ENCODE results near the gene B4GALT6. TPM values are rescaled to one million over a fixed set of nuclear protein-coding genes. Genes with fewer than 3 reads are reported as not detected.

Gene B4GALT6
- total and polyA plus RNA-seq, 2 experiments from 2014 or later, result 3.2 to 14.1 TPM

DNA sequence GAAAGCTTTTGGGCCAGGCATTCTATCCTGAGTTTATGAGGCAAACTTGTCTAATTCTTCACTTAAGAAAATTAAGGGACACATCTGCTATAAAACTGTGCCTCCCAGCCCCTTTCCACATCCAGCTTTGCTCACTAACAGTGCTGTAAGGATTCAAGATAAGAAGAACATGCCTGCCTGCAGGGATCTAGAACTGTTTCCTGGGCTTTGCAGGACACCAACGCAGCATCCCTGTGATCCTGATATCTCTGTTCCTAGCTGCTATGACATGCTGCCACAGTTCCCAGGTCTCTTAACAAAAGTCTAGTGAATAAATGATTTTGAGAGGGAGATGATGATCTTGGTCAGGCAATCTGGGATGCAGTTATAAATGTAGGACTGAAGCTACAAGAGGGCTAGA, 12.4 kb downstream of the B4GALT6 start:
- DNase-seq (ENCODE audit: low spot score), result no peak
- Histone ChIP-seq H3K27me3 (no peaks in the 10 kb centered on the region), H3K9me2 (replicated peaks; ENCODE audit: insufficient read depth) (no peaks in the 10 kb centered on the region), H3K36me3 (replicated peaks; ENCODE audit: insufficient read depth, low read depth) (no peaks in the 10 kb centered on the region), H3K4me1 (ENCODE audit: insufficient read depth) (peaks cover 12% of the 10 kb centered on the region), H2AFZ (no peak overlapping the region), H4K20me1 (ENCODE audit: insufficient read depth, poor library complexity, severe bottlenecking) (no peaks in the 10 kb centered on the region), H3K79me2 (peaks cover 46% of the 10 kb centered on the region), H3K4me3 (no peak overlapping the region), H3K27ac (no peak overlapping the region), H3K4me2 (no peak overlapping the region), H3K9me3 (ENCODE audit: low read depth) (no peaks in the 10 kb centered on the region)
- TF ChIP-seq EZH2 (IDR thresholded peaks at IDR 0.05; ENCODE audit: borderline replicate concordance) (no peak), EZH2phosphoT487 (IDR thresholded peaks at IDR 0.05; ENCODE audit: low read depth, severe bottlenecking, unreplicated experiment) (no peak)
- TF ChIP-seq, protein P1, sequence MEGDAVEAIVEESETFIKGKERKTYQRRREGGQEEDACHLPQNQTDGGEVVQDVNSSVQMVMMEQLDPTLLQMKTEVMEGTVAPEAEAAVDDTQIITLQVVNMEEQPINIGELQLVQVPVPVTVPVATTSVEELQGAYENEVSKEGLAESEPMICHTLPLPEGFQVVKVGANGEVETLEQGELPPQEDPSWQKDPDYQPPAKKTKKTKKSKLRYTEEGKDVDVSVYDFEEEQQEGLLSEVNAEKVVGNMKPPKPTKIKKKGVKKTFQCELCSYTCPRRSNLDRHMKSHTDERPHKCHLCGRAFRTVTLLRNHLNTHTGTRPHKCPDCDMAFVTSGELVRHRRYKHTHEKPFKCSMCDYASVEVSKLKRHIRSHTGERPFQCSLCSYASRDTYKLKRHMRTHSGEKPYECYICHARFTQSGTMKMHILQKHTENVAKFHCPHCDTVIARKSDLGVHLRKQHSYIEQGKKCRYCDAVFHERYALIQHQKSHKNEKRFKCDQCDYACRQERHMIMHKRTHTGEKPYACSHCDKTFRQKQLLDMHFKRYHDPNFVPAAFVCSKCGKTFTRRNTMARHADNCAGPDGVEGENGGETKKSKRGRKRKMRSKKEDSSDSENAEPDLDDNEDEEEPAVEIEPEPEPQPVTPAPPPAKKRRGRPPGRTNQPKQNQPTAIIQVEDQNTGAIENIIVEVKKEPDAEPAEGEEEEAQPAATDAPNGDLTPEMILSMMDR (IDR thresholded peaks at IDR 0.05; ENCODE audit: poor library complexity), result no peak
- 54% methylated on average over 1 of the region's 1 CpG for WGBS (ENCODE audit: low lambda C conversion rate, missing lambda C conversion rate)

DNA sequence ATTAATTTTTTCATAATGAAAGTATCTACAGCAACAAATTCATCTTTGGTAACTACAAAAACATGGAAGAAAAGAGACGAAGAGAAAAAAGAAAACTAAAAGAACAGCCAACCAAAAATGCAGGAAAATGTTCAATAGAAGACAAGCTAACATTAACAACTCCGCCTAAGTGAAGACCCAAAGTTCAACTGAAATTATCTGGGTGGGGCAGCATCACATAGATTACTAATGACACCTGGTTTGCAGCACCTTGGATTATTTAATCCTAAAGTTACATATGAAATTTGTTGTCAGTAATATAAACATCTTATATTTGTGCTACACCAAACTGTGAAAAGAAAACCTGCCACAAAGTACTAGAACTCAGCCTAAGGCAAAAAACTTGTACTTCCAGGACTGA, 14.8 kb downstream of the B4GALT6 start:
- WGBS (ENCODE audit: low lambda C conversion rate, missing lambda C conversion rate), result 91% methylated on average over 2 of the region's 2 CpGs
- no peak overlapping the region for H3K27ac ChIP-seq

DNA sequence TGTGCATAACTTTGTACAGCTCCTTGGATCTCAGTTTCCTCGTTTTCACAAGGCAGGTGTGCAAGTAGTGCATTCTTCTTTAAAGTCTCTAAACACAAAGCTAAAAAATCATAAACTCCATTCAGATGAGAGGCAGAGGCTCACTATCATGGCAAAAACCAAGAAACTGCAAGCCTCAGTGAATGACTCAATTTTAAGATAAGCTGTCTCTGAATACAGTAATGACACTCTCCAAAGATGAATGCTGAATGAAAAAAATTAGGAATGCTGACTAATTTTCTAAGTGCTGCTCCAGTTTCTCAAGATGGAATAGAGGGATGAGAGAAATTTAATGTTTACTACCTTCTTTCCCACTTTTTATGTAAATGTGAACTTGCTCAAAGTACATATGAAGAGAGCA, 17.2 kb downstream of the B4GALT6 start:
- no peaks in the 10 kb centered on the region for H4K20me1 ChIP-seq (ENCODE audit: insufficient read depth, poor library complexity, severe bottlenecking)
- 77% methylated on average over 1 of the region's 1 CpG for WGBS (ENCODE audit: low lambda C conversion rate, missing lambda C conversion rate)
- no peak overlapping the region for H2AFZ ChIP-seq
- H3K4me3 ChIP-seq, result no peak overlapping the region
- H3K9me2 ChIP-seq (replicated peaks; ENCODE audit: insufficient read depth), result no peaks in the 10 kb centered on the region
- DNase-seq (ENCODE audit: low spot score), result no peak
- H3K36me3 ChIP-seq (replicated peaks; ENCODE audit: insufficient read depth, low read depth), result no peaks in the 10 kb centered on the region
- peaks cover 2% of the 10 kb centered on the region for H3K4me1 ChIP-seq (ENCODE audit: insufficient read depth)
- TF ChIP-seq, protein P1 (IDR thresholded peaks at IDR 0.05; ENCODE audit: poor library complexity), result no peak
- TF ChIP-seq EZH2 (IDR thresholded peaks at IDR 0.05; ENCODE audit: borderline replicate concordance), result no peak
- TF ChIP-seq EZH2phosphoT487 (IDR thresholded peaks at IDR 0.05; ENCODE audit: low read depth, severe bottlenecking, unreplicated experiment), result no peak
- H3K9me3 ChIP-seq (ENCODE audit: low read depth), result no peaks in the 10 kb centered on the region
- H3K79me2 ChIP-seq, result peaks cover 19% of the 10 kb centered on the region
- no peaks in the 10 kb centered on the region for H3K27me3 ChIP-seq
- no peak overlapping the region for H3K4me2 ChIP-seq
- no peak overlapping the region for H3K27ac ChIP-seq

More for the DNA sequence above, 14.8 kb downstream of the B4GALT6 start:
- Histone ChIP-seq H3K4me2 (no peak overlapping the region), H3K27me3 (no peaks in the 10 kb centered on the region), H3K4me3 (no peak overlapping the region), H3K36me3 (replicated peaks; ENCODE audit: insufficient read depth, low read depth) (no peaks in the 10 kb centered on the region), H3K9me3 (ENCODE audit: low read depth) (no peaks in the 10 kb centered on the region), H3K79me2 (peaks cover 33% of the 10 kb centered on the region), H2AFZ (no peak overlapping the region), H4K20me1 (ENCODE audit: insufficient read depth, poor library complexity, severe bottlenecking) (no peaks in the 10 kb centered on the region), H3K9me2 (replicated peaks; ENCODE audit: insufficient read depth) (no peaks in the 10 kb centered on the region), H3K4me1 (ENCODE audit: insufficient read depth) (peaks cover 12% of the 10 kb centered on the region)
- TF ChIP-seq, protein P1 (IDR thresholded peaks at IDR 0.05; ENCODE audit: poor library complexity), result no peak
- no peak for TF ChIP-seq EZH2phosphoT487 (IDR thresholded peaks at IDR 0.05; ENCODE audit: low read depth, severe bottlenecking, unreplicated experiment)
- TF ChIP-seq EZH2 (IDR thresholded peaks at IDR 0.05; ENCODE audit: borderline replicate concordance), result no peak
- no peak for DNase-seq (ENCODE audit: low spot score)

DNA sequence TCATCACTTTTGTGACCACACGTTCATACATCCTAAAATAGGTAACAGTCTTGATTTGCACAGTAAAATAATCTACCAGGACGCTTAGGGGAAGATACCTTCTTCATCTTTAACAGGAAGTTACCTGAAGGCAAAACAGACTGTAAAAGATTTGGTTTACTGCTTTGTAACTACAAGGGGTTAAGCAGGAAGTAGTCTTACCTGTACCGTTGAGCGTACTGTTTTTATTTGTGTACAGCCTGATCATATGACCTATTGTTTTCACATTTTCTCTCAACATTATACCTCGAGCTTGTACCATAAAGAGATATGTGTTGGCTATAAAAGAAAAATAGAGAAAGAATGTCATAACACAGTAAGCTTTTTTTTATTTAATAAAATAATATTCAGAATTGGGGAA, 18.3 kb downstream of the B4GALT6 start:
- H3K9me2 ChIP-seq (replicated peaks; ENCODE audit: insufficient read depth), result no peaks in the 10 kb centered on the region
- peaks cover 19% of the 10 kb centered on the region for H3K79me2 ChIP-seq
- H3K27me3 ChIP-seq, result no peaks in the 10 kb centered on the region
- no peaks in the 10 kb centered on the region for H4K20me1 ChIP-seq (ENCODE audit: insufficient read depth, poor library complexity, severe bottlenecking)
- H3K4me1 ChIP-seq (ENCODE audit: insufficient read depth), result no peaks in the 10 kb centered on the region
- no peak overlapping the region for H3K27ac ChIP-seq
- H2AFZ ChIP-seq, result no peak overlapping the region
- H3K9me3 ChIP-seq (ENCODE audit: low read depth), result no peaks in the 10 kb centered on the region
- WGBS (ENCODE audit: low lambda C conversion rate, missing lambda C conversion rate), result 84% methylated on average over 5 of the region's 5 CpGs
- TF ChIP-seq, protein P1 (IDR thresholded peaks at IDR 0.05; ENCODE audit: poor library complexity), result no peak
- TF ChIP-seq EZH2 (IDR thresholded peaks at IDR 0.05; ENCODE audit: borderline replicate concordance), result no peak
- no peak for TF ChIP-seq EZH2phosphoT487 (IDR thresholded peaks at IDR 0.05; ENCODE audit: low read depth, severe bottlenecking, unreplicated experiment)
- no peak overlapping the region for H3K4me3 ChIP-seq
- no peak overlapping the region for H3K4me2 ChIP-seq
- no peak for DNase-seq (ENCODE audit: low spot score)
- no peaks in the 10 kb centered on the region for H3K36me3 ChIP-seq (replicated peaks; ENCODE audit: insufficient read depth, low read depth)

All from hepatocyte (in vitro differentiated cells).